HG02885 (cell line): ENCODE results near the gene ZNFX1.
"Not testable (repeated sequence)": the region's sequence is repeated elsewhere in the genome, so short reads cannot be mapped to it uniquely, and the experiment has no call there.

Source experiments
- ATAC-seq: cut with Tn5 transposase; IDR thresholded peaks from one replicate; pipeline ENCODE4 v1.9.1; 2021; ENCODE audit warnings: mild to moderate bottlenecking; ENCODE audit not compliant: unreplicated experiment, poor library complexity

The ZNFX1 gene

DNA sequence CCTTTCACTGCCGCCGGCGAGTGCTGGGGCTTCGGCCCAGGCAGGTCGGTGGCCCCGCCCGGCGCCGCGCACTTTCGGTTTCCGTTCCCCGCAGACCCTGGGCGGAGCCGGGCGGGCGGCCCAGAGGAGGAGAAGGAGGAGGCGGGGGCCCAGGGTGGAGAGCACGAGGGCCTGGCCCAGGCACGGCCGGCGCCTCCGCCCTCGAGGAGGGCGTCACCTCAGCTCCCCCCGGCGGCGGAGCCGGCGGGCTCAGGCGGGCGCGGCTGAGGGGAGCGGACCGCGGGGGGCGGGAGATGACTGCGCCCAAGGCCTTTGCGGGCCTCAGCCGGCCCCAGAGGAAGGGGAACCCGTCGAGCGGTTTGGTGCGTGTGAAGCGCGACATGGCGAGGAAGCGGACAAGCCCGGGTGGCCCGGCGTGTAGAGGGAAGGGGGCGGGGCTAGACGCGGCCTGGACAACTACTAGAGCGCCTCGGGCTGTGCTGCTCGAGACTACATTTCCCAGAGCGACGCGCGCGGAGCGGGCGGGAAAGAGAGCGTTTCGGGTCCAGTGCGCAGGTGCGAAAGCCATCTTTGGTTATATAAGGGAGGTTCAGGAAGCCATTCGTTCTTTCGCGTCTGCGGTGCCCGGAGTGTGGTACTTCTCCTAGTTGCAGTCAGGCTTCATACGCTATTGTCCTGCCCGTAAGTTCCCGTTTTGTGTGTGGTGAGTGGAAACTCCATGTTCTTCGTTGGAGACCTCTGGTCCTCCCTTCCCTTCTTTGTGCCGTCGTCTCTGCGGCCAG, at the start of gene ZNFX1:
Gene ZNFX1, minus strand, starts transcription at position 22 of the 782 bp plus-strand sequence. CDS start 2,218 bp downstream, outside the sequence.
- ATAC-seq = peak; percentile 88

DNA sequence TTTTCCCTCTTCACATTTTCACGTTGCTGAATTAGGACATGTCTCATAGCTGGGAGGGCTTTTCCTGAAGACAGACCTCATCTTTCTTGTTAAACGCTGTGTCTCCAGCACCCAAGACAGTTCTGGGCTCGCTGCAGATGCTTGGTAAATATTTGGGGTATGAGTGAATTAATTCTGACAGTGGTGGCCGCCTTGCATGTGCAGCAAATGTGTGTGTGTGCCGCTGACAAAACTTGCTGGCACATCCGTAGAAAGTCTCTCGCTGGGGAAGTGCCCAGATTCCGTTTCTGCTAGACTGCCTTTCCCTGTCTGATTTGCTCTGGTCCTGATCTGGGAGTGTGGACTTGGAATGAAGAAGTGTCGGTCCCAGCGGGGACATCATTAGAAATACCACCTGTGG, 48.2 kb upstream of the ZNFX1 start:
- ATAC-seq = no peak

- no peak for ATAC-seq
Observed at GRCh38 chr20:49324306-49324705, 46.4 kb upstream of the ZNFX1 start.

DNA sequence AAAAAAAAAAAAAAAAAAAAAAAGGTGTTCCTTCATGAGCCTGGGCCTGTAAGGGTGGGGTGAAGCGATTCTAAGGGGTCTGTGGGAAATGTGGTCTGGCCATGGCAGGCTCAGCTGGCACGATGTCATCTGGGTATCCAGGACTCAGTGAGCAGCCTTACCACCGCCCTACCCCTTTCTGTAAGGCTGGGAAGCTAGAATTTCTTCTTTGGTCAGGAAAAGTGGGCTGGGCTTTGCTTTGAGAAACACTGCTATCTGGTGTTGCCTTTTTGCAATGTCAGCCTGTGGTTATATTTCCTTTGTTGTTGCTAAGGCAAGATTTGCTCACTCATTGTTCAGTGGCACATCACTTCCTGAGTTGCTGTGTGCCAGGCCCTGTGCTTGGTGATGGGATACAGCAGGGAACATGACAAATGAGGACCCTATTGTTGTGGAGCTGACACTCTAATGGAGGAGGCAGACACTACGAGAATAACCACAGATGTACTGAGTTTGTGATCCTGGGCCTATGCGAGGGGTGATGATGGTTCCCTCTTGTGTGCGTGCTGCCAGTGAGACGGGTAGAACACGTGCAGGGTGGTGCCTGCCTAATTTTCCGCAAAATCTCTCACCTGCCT, 45.9 kb upstream of the ZNFX1 start:
- no peak for ATAC-seq

GRCh38 chr20:49320460-49320859, 42.6 kb upstream of the ZNFX1 start:
- ATAC-seq = no peak

DNA sequence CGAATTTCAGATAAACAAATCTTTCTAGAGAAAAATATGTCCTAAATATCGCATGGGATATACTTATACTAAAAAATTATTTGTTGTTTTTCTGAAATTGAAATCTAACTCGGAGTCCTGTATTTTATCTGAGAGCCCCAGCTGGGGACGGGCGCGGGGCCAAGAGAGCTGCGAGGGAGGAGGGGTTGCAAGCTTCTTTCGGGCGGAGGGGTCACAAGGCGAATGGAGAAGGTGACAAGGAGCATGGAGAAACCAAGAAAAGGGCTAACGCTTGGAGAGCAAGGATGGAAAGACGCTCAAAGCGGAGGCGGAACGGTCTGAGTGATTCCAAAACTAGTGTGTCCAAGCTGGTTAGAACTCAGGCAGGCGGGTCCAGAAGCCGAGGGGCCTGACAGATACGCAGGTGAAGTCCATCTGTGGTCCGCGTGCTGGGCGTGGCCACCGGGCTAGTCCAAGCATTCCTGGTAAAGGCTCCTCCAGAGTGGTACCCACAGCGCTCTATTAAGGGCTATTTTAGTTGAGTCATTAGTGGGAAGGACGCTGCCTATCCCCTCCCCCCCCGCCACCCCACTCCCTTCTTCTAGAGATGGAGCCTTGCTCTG, 41.5 kb upstream of the ZNFX1 start:
- no peak for ATAC-seq

GRCh38 chr20:49318430-49319207, 40.8 kb upstream of the ZNFX1 start:
- no peak for ATAC-seq

GRCh38 chr20:49318091-49318429, 40.2 kb upstream of the ZNFX1 start:
- no peak for ATAC-seq

DNA sequence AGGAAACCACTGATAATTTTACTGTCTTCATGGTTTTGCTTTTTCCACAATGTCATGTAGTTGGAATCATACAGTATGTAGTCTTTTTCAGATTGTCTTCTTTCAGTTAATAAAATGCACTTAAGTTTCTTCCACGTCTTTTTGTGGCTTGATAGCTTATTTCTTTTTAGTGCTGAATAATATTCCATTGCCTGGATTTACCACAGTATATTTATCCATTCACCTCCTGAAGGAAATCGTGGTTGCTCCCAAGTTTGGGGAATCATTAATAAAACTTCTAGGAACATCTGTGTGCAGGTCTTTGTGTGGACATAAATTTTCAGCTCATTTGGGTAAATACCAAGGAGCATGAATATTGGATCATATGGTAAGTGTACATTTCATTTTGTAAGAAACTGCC, 38.8 kb upstream of the ZNFX1 start:
- ATAC-seq = no peak

DNA sequence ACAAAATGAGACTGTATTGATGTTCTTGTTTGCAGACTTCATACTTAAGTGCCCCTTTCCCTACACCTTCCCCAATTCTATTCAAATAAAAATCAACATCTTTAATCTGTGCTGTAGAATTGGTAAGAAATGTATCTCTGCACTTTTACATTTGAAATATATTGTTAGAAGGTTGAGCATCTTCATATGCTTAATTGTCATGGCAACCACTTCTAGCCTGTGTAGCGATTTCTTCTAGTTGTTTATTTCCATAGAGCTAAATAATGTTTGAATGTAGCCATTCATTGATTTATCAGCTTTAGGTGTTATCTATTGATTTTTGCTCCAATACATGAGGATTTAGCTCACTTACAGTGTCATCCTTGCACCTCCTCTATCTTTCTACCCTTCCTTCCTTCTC, 37.7 kb upstream of the ZNFX1 start:
- ATAC-seq = no peak

- not testable (repeated sequence) for ATAC-seq
Observed at GRCh38 chr20:49314052-49314451, 36.2 kb upstream of the ZNFX1 start.

DNA sequence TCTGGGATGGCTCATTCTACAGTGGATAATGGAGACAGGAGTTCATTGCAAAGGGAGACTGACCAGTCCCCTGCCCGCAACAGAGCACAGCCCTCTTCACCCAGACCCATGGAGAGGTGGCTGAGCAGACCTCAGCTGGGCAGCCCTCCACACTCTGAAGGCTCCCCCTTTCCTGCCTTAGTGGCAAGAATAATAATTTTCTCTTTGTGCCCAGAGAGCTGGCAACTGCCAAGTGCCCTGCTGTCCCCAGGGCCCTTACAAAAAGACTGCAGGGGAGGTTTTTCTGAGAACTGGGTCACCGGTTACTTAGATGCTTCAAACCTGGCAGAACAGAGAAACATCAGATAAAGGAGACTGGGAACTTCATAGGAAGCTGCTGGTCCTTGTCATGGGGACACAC, 35.4 kb upstream of the ZNFX1 start:
- no peak for ATAC-seq

- no peak for ATAC-seq
Observed at GRCh38 chr20:49312661-49313060, 34.8 kb upstream of the ZNFX1 start.

- no peak for ATAC-seq
Observed at GRCh38 chr20:49310705-49311104, 32.8 kb upstream of the ZNFX1 start.

GRCh38 chr20:49308875-49309274, 31.0 kb upstream of the ZNFX1 start:
- no peak for ATAC-seq

- ATAC-seq = no peak
Observed at GRCh38 chr20:49306903-49307620, 29.2 kb upstream of the ZNFX1 start.

- ATAC-seq = no peak
Observed at GRCh38 chr20:49303065-49303552, 25.3 kb upstream of the ZNFX1 start.

DNA sequence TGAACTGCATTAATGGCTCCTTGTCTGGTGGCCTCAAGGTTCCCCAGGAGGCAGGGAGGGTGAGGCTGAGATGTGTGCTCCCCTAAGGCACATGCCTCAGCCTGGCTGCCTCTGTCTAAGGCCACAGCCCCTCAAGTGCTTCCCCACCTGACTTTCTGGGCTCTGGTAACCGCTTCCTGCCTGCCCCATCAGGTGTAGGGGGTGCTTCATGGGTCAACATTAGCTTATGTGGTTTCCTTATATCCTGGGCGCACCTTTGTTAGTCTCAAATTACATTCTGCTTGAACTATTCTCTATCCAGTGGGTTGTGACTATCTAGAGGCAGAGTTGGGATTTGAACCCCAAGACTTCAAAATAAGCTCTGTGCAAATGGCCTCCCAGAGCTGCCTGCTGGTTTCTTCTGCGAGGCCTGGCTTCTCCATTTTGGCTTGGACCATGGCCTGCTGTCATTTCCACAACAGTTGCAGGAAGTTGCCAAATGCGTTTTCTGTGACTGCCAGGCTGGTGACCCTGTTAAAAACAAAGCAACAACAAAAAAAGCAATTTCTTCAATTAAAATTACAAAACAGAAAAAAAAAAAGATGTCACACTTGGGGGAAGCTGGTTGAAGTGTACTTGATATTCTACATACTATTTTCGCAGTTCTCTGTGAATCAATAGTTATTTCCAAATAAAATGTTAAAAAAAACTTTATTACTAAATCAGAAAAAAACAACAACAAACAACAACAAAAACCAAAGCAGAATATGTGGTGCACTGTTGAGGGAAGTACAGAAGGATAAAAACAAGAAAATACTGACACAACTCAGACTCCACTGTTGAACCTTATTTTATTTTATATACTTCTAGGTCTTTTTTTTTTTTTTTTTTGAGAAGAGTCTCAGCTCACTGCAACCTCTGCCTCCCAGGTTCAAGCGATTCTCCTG, 20.0 kb upstream of the ZNFX1 start:
- no peak for ATAC-seq

- not testable (repeated sequence) for ATAC-seq
Observed at GRCh38 chr20:49294002-49294654, 16.3 kb upstream of the ZNFX1 start.
